Measurements from ENCODE around the gene DGAT2L6. TPM values are rescaled to one million over a fixed set of nuclear protein-coding genes. Genes with fewer than 3 reads are reported as not detected.

The DGAT2L6 gene
- total and polyA plus RNA-seq, 2 experiments from 2014 or later: not detected

- TF ChIP-seq CTCF (conservative IDR thresholded peaks at IDR 0.05; ENCODE audit: low read depth in 2 of 2) (no peak), EZH2phosphoT487 (IDR thresholded peaks at IDR 0.05; ENCODE audit: unreplicated experiment) (no peak)
Measured at GRCh38 chrX:70174754-70175153, 2.5 kb upstream of the DGAT2L6 start (continued).

GRCh38 chrX:70175338-70175737 is 1.9 kb upstream of the DGAT2L6 start:
- H3K4me3 ChIP-seq: no peak overlapping the region
- DNase-seq (ENCODE audit: low spot score) (no peak), ATAC-seq (no peak)
- H3K4me1 ChIP-seq (ENCODE audit: insufficient read depth): peaks cover 12% of the 10 kb centered on the region
- H3K9me2 ChIP-seq (ENCODE audit: insufficient read depth): no peaks in the 10 kb centered on the region
- no peaks in the 10 kb centered on the region for H3F3A ChIP-seq (replicated peaks; ENCODE audit: low read depth)
- H3K27me3 ChIP-seq (ENCODE audit: insufficient read depth): no peaks in the 10 kb centered on the region
- H3K9me3 Mint-ChIP-seq: no peaks in the 10 kb centered on the region
- no peaks in the 10 kb centered on the region for H4K20me1 ChIP-seq (replicated peaks; ENCODE audit: insufficient read depth)
- H3K4me3 Mint-ChIP-seq: no peak overlapping the region
- no peaks in the 10 kb centered on the region for H3K36me3 ChIP-seq (ENCODE audit: insufficient read depth)
- H3K4me2 ChIP-seq: no peak overlapping the region
- H2AFZ ChIP-seq: no peak overlapping the region
- no peaks in the 10 kb centered on the region for H3K36me3 Mint-ChIP-seq (ENCODE audit: low read depth)
- no peak overlapping the region for H3K27ac ChIP-seq (ENCODE audit: low read depth)
- H3K27me3 Mint-ChIP-seq (ENCODE audit: insufficient read depth, low read depth, poor library complexity): peaks cover 3% of the 10 kb centered on the region
- H3K27ac Mint-ChIP-seq: no peak overlapping the region
- H3K4me1 Mint-ChIP-seq: peaks cover 29% of the 10 kb centered on the region
- no peaks in the 10 kb centered on the region for H3K79me2 ChIP-seq (replicated peaks; ENCODE audit: insufficient read depth)
- no peak for TF ChIP-seq ZNF114 (CRISPR knock-in tag; IDR thresholded peaks at IDR 0.05)
- TF ChIP-seq EZH2 (IDR thresholded peaks at IDR 0.05; ENCODE audit: low read depth, unreplicated experiment): no peak
- no peak for TF ChIP-seq CREB1 (CRISPR knock-in tag; IDR thresholded peaks at IDR 0.05; ENCODE audit: low read depth)
- no peak for TF ChIP-seq CTCF (conservative IDR thresholded peaks at IDR 0.05; ENCODE audit: low read depth in 2 of 2)
- no peak for TF ChIP-seq ZNF331 (CRISPR knock-in tag; IDR thresholded peaks at IDR 0.05; ENCODE audit: low read depth)
- TF ChIP-seq JUNB (IDR thresholded peaks at IDR 0.05; ENCODE audit: unreplicated experiment): no peak
- TF ChIP-seq NANOG (IDR thresholded peaks at IDR 0.05; ENCODE audit: borderline replicate concordance): no peak
- TF ChIP-seq ETS1 (IDR thresholded peaks at IDR 0.05): no peak
- no peak for TF ChIP-seq POLR2AphosphoS5 (IDR thresholded peaks at IDR 0.05; ENCODE audit: low read depth)
- no peak for TF ChIP-seq ZNF462 (CRISPR knock-in tag; IDR thresholded peaks at IDR 0.05)

Data from GM23338 (cell line).